Ascending aorta (tissue), 2 donors: ENCODE results near the gene EPHA5. TPM values are rescaled to one million over a fixed set of nuclear protein-coding genes. Genes with fewer than 3 reads are reported as not detected.

ENCODE experiments used
- DNase-seq, 2 donors: peaks; one replicate each; pipeline ENCODE4 v3.0.0-alpha.2; 2019; ENCODE audit warnings: low spot score in 2 of 2
- H3K27ac ChIP-seq, 2 donors: fragments of 200-600 bp; sonication (generic); one replicate each; pipeline ENCODE4 v1.5.1; 2016 to 2017; ENCODE audit warnings: mild to moderate bottlenecking in 1 of 2
- H3K27me3 ChIP-seq: fragments of 200-600 bp; sonication (generic); one replicate; pipeline ENCODE4 v1.5.1; 2017
- H3K36me3 ChIP-seq, 2 donors: fragments of 200-600 bp; sonication (generic); one replicate each; pipeline ENCODE4 v1.5.1; 2016
- H3K4me1 ChIP-seq, 2 donors: fragments of 200-600 bp; sonication (generic); one replicate each; pipeline ENCODE4 v1.5.1; 2016 to 2017; ENCODE audit warnings: mild to moderate bottlenecking in 1 of 2
- H3K4me3 ChIP-seq, 2 donors: fragments of 200-600 bp; sonication (generic); one replicate each; pipeline ENCODE4 v1.5.1; 2016 to 2017; ENCODE audit warnings: mild to moderate bottlenecking in 1 of 2
- H3K9me3 ChIP-seq, 2 donors: fragments of 200-600 bp; sonication (generic); one replicate each; pipeline ENCODE4 v1.5.1; 2016
- CTCF ChIP-seq, 3 experiments: fragments of 200-600 bp in 2 of 3; fragments of 450-650 bp in 1 of 3; sonication (generic) in 2 of 3; IDR thresholded peaks; one replicate each; pipeline ENCODE4 v1.5.1; 2016 to 2019; ENCODE audit warnings: antibody characterized with exemption in 3 of 3, mild to moderate bottlenecking in 1 of 3, moderate library complexity in 1 of 3
- intact Hi-C: fragments of 100-400 bp; cut with DNase I; formaldehyde crosslinking; loops from one replicate; pipeline ENCODE4 v1.15.1; 2023
- total RNA-seq: library from RNA; depleted of rRNA; stranded (reverse); fragments of >200 nt; gene quantifications from one replicate; pipeline ENCODE4 v1.1.0, GENCODE V29; 2016

EPHA5 gene
- total RNA-seq, 1 donor from 2014 or later, result not detected

- no peak overlapping the region for H3K27ac ChIP-seq
- no peaks in the 10 kb centered on the region for H3K9me3 ChIP-seq
- intact Hi-C loops, result no loop called here
- DNase-seq, result no peak
- no peak overlapping the region for H3K4me3 ChIP-seq
- H3K36me3 ChIP-seq, result no peaks in the 10 kb centered on the region
- no peaks in the 10 kb centered on the region for H3K4me1 ChIP-seq
- H3K27me3 ChIP-seq, result no peaks in the 10 kb centered on the region
- no peak for TF ChIP-seq CTCF (IDR thresholded peaks at IDR 0.05)
Measured at GRCh38 chr4:65302145-65302544, 368.1 kb downstream of the EPHA5 start.

- H3K9me3 ChIP-seq, result no peaks in the 10 kb centered on the region
- no peak for DNase-seq
- no peak overlapping the region for H3K27ac ChIP-seq
- no peak for TF ChIP-seq CTCF (IDR thresholded peaks at IDR 0.05)
- no peak overlapping the region for H3K4me3 ChIP-seq
- H3K36me3 ChIP-seq, result no peaks in the 10 kb centered on the region
- intact Hi-C loops, result no loop called here
- H3K4me1 ChIP-seq, result no peaks in the 10 kb centered on the region
- H3K27me3 ChIP-seq, result no peaks in the 10 kb centered on the region
Measured at GRCh38 chr4:65296246-65296645, 374.0 kb downstream of the EPHA5 start.

GRCh38 chr4:65287071-65287470 lies 383.2 kb downstream of the EPHA5 start:
- H3K4me1 ChIP-seq, result no peaks in the 10 kb centered on the region

More at GRCh38 chr4:65287071-65287470, 383.2 kb downstream of the EPHA5 start:
- no peak overlapping the region for H3K27ac ChIP-seq
- no peaks in the 10 kb centered on the region for H3K36me3 ChIP-seq
- no peaks in the 10 kb centered on the region for H3K9me3 ChIP-seq
- TF ChIP-seq CTCF (IDR thresholded peaks at IDR 0.05), result no peak
- H3K4me3 ChIP-seq, result no peak overlapping the region
- DNase-seq, result no peak
- intact Hi-C loops, result no loop called here
- H3K27me3 ChIP-seq, result no peaks in the 10 kb centered on the region
